GM10248 (cell line): Measurements from ENCODE around the gene PEDS1.
"Not testable (repeated sequence)": the region's sequence is repeated elsewhere in the genome, so short reads cannot be mapped to it uniquely, and the experiment has no call there.

Experiments
- CTCF ChIA-PET: fragments of 300-600 bp; sonication (Branson Sonifier 250); formaldehyde crosslinking; extraction: SDS; loops from one replicate; lab custom pipeline; 2021; ENCODE audit warnings: antibody characterized with exemption; lab: Yijun Ruan, JAX
- POLR2A ChIA-PET: fragments of 350-650 bp; sonication (Branson Sonifier 250); formaldehyde crosslinking; extraction: SDS; loops from one replicate; lab custom pipeline; 2020; ENCODE audit warnings: antibody characterized with exemption; lab: Yijun Ruan, JAX
- DNase-seq: peaks from one replicate; pipeline ENCODE4 v3.0.0; 2012; ENCODE audit errors: extremely low spot score
- CTCF ChIP-seq: IDR thresholded peaks from 2 replicates; pipeline ENCODE4 v1.5.1; 2012; ENCODE audit warnings: mild to moderate bottlenecking, low read depth; ENCODE audit errors: extremely low read depth, missing control alignments, control extremely low read depth

The PEDS1 gene

DNA sequence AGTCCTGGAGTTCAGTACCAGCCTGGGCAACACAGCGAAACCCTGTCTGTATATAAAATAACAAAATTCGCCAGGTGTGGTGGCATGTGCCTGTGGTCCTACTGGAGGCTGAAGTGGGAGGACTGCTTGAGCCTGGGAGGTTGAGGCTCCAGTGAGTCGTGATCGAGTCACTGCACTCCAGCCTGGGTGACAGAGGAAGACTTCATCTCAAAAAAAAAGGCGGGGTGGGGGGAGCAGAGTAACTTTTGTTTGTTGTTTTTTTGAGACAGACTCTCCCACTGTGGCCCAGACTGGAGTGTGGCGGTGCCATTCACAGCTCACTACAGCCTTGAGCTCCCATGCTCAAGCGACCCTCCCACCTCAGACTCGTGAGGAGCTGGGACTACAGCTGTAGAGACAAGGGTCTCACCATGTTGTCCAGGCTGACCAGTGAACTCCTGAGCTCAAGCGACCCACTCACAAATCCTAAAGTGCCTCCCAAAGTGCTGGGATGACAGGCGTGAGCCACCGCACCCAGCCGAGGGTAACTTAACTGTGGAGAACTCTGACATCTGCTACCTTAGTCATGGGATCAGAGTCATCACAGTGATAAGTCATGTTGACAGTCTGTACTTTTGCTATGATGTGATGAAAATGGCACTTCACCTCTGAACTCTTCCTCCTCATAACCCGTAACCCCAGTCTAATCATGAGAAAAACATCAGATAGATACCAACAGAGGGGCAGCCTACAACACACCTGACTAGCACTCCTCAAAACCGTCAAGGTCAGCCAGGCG is 16.5 kb downstream of the PEDS1 start:
- TF ChIP-seq CTCF = no peak
- CTCF ChIA-PET = interaction anchor here (1.0 to 2.2 kb wide), 2 partner anchors 9 to 45 kb away, joined by 3 to 6 read pairs; no protein-coding TSS in a partner anchor
- no peak for DNase-seq
- POLR2A ChIA-PET = no interaction called here

DNA sequence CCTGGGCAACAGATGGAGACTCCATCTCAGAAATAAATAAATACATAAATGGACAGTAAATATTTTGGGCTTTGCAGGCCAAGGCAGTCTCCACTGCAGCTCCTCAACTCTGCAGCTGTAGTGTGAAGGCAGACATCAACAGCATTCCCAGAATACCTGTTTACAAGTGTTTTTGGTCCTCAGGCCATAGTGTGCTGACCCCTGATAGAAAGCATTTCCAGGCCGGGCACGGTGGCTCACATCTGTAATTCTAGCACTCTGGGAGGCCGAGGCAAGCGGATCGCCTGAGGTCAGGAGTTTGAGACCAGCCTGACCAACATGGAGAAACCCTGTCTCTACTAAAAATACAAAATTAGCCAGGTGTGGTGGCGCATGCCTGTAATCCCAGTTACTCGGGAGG is 18.4 kb downstream of the PEDS1 start:
- not testable (repeated sequence) for DNase-seq
- POLR2A ChIA-PET = interaction anchor here (0.7 kb wide), 1 partner anchor 16 kb away, joined by 4 read pairs; no protein-coding TSS in a partner anchor
- CTCF ChIA-PET = interaction anchor here (1.1 to 2.7 kb wide), 3 partner anchors 12 to 156 kb away, joined by 3 to 29 read pairs (median 3); no protein-coding TSS in a partner anchor

DNA sequence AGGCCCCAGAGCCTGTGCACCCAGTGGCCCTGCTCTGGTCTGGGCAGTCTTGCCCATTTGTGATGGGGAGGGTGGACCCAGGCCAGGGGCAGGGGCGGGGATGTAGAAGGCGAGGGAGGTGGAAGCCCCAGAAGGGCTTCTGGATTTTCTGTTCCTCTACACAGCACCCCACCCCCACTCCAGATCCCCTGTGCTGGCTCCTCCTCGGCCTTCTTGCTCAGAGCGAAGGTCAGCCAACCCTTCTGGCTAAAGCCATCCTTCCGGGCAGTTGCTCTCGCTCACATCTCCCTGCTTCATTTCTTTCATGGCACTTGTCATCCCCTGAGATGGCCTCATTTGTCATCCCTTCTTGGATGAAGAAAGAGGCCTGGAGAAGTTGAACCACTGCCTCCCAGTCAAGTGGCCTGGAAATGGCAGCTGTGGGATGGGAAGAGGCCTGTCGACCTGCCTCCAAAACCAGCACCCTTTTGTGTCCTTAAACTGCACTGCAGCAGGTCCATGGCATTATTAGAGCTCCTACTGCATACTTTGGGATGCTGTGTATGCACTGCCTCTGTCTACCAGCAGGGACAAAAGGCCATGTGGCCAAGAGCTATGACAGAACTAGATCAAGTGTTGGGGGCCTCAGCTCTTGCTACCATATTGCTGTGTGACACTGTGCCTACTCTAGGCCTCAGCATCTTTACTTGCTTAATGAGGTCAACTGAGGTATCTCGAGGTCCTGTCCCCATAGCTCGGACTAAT is 19.9 kb downstream of the PEDS1 start:
- TF ChIP-seq CTCF = no peak
- no peak for DNase-seq
- POLR2A ChIA-PET = no interaction called here
- CTCF ChIA-PET = interaction anchor here (0.9 to 2.7 kb wide), 11 partner anchors 11 to 62 kb away, joined by 3 to 29 read pairs (median 3); partner anchors contain the start of gene PEDS1

GRCh38 chr20:50133041-50133440 is 20.5 kb downstream of the PEDS1 start:
- ChIA-PET CTCF (interaction anchor here (1.4 to 1.5 kb wide), 2 partner anchors 12 to 44 kb away, joined by 4 to 6 read pairs; no protein-coding TSS in a partner anchor), POLR2A (no interaction called here)
- no peak for DNase-seq
- TF ChIP-seq CTCF = no peak

- ChIA-PET CTCF (interaction anchor here (1.5 kb wide), 1 partner anchor 48 kb away, joined by 5 read pairs; no protein-coding TSS in a partner anchor), POLR2A (no interaction called here)
- TF ChIP-seq CTCF = no peak
- DNase-seq = no peak
Observed at GRCh38 chr20:50130995-50131394, 22.5 kb downstream of the PEDS1 start.

DNA sequence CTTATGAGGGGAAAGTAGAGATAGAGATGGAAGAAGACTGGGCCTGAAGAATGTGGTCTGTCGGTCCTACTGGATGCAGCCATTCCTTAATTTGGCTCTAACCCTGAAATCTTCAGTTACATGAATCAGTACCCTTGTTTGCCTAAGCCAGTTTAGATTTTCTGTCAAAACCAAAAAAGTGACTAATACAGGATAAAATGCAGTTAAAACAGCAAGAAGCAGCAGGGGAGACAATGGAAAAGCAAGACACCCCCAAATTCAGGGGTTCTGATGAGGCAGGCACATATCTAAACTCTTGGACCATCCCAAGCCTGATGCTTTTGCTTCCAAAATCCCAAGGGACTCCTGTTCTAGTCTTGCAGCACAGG is 23.2 kb downstream of the PEDS1 start:
- TF ChIP-seq CTCF = no peak
- ChIA-PET POLR2A (no interaction called here), CTCF (interaction anchor here (0.6 to 1.5 kb wide), 2 partner anchors 10 to 48 kb away, joined by 3 to 5 read pairs; no protein-coding TSS in a partner anchor)

More for the DNA sequence above, 23.2 kb downstream of the PEDS1 start:
- DNase-seq = no peak
